ENCODE results near the gene EVX1.

DNA sequence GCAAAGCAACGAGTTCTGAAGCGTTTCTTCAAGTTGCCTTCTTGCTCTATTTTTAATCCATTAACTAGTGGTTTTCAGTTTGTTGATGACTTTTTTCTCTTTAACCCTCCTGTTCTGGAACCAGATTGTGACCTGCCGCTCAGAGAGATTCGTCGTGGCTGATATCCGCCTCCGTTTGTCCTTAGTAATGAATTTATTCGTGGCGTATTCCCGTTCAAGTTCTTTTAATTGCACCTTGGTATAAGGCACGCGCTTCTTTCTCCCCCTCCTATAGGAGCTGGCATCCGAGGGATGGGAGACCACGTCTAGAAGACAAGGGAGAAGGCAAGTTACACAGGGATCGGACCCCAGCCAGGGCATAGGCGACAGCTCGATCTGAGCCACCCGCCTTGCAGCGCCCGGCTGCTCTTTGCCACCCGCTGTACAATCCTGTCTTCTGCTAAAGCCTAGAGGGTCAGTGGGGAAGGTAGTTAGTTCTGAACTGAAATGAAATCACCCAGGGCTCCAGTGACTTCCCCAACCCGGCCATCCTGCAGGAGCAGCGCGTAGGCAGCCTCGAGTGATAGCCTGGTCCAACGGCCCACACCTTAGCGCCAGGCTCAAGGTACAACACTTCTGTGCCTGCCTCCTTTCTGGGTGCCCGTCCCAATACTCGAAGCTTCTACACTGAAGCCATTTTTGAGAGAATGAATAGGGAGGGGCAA is 44.3 kb upstream of the EVX1 start:
- TF ChIP-seq BRCA1 (IDR thresholded peaks at IDR 0.05; ENCODE audit: low read depth, low read length) (no peak), POLR2A (IDR thresholded peaks at IDR 0.05; ENCODE audit: control extremely low read depth in 1 of 2, low read depth in 2 of 2, low read length in 2 of 2) (no peak), NANOG (IDR thresholded peaks at IDR 0.05; ENCODE audit: insufficient read depth, low read depth, low read length, poor library complexity, severe bottlenecking) (no peak), EP300 (IDR thresholded peaks at IDR 0.05; ENCODE audit: borderline replicate concordance in 1 of 2, low read depth in 2 of 2, low read length in 2 of 2) (no peak), HDAC6 (IDR thresholded peaks at IDR 0.05; ENCODE audit: low read depth, low read length) (no peak), CTCF (IDR thresholded peaks at IDR 0.05; ENCODE audit: control extremely low read depth in 1 of 3, insufficient read depth in 1 of 3, low read depth in 1 of 3, low read length in 3 of 3) (no peak), EZH2 (IDR thresholded peaks at IDR 0.05; ENCODE audit: low read depth, low read length, severe bottlenecking) (peak; percentile 97), USF2 (IDR thresholded peaks at IDR 0.05; ENCODE audit: low read length) (no peak), POLR2AphosphoS5 (IDR thresholded peaks at IDR 0.05; ENCODE audit: low read depth, low read length) (no peak), ATF3 (IDR thresholded peaks at IDR 0.05; ENCODE audit: insufficient read depth, low read depth, low read length) (no peak), SP2 (IDR thresholded peaks at IDR 0.05; ENCODE audit: low read length) (no peak), CHD1 (IDR thresholded peaks at IDR 0.05; ENCODE audit: low read depth, low read length) (no peak)

All from H1 (cell line).